A172 (cell line): ENCODE measurements around the gene KIF6. TPM values are rescaled to one million over a fixed set of nuclear protein-coding genes. Genes with fewer than 3 reads are reported as not detected.
"Not testable (repeated sequence)": the region's sequence is repeated elsewhere in the genome, so short reads cannot be mapped to it uniquely, and the experiment has no call there.

Source experiments
- DNase-seq: peaks from one replicate; pipeline ENCODE4 v3.0.0-alpha.2; 2015; ENCODE audit warnings: low spot score
- total RNA-seq: library from RNA; depleted of rRNA; stranded (reverse); fragments of >200 nt; shearing (Covaris generic); gene quantifications from 2 replicates; pipeline ENCODE4 v1.2.3, GENCODE V29; 2014; rRNA removed

KIF6 gene
- 0.26 TPM in 2 replicates for total RNA-seq

GRCh38 chr6:39724787-39725631 lies at the start of gene KIF6:
Gene KIF6 (minus strand): TSS chr6:39725408. CDS start chr6:39725310, 98 bp downstream.
- DNase-seq = no peak

- no peak for DNase-seq
Observed at GRCh38 chr6:39773782-39774181, 48.6 kb upstream of the KIF6 start.

GRCh38 chr6:39772559-39773273 lies 47.5 kb upstream of the KIF6 start:
- DNase-seq = no peak

- DNase-seq = no peak
Observed at GRCh38 chr6:39770446-39770845, 45.2 kb upstream of the KIF6 start.

GRCh38 chr6:39769012-39769411 lies 43.8 kb upstream of the KIF6 start:
- DNase-seq = no peak

- DNase-seq = no peak
Observed at GRCh38 chr6:39765508-39766065, 40.4 kb upstream of the KIF6 start.

- no peak for DNase-seq
Observed at GRCh38 chr6:39760226-39760952, 35.2 kb upstream of the KIF6 start.

- DNase-seq = no peak
Observed at GRCh38 chr6:39758905-39759605, 33.8 kb upstream of the KIF6 start.

GRCh38 chr6:39756582-39756981 lies 31.4 kb upstream of the KIF6 start:
- no peak for DNase-seq

- DNase-seq = no peak
Observed at GRCh38 chr6:39755231-39755630, 30.0 kb upstream of the KIF6 start.

- no peak for DNase-seq
Observed at GRCh38 chr6:39754514-39755115, 29.4 kb upstream of the KIF6 start.

GRCh38 chr6:39753725-39754045 lies 28.5 kb upstream of the KIF6 start:
- DNase-seq = no peak

GRCh38 chr6:39752835-39753724 lies 27.9 kb upstream of the KIF6 start:
- no peak for DNase-seq

- DNase-seq = no peak
Observed at GRCh38 chr6:39746795-39747194, 21.6 kb upstream of the KIF6 start.

- no peak for DNase-seq
Observed at GRCh38 chr6:39733704-39734103, 8.5 kb upstream of the KIF6 start.

GRCh38 chr6:39731565-39731964 lies 6.4 kb upstream of the KIF6 start:
- no peak for DNase-seq

GRCh38 chr6:39729945-39730344 lies 4.7 kb upstream of the KIF6 start:
- DNase-seq = no peak

GRCh38 chr6:39725632-39725997 lies 407 bp upstream of the KIF6 start:
- no peak for DNase-seq

GRCh38 chr6:39723350-39723749 lies 1.9 kb downstream of the KIF6 start:
- not testable (repeated sequence) for DNase-seq

GRCh38 chr6:39714802-39715201 lies 10.4 kb downstream of the KIF6 start:
- DNase-seq = no peak
